ENCODE data around the gene GATB. TPM values are rescaled to one million over a fixed set of nuclear protein-coding genes. Genes with fewer than 3 reads are reported as not detected.

GATB gene
- total RNA-seq, 1 experiment from 2014 or later = 29.6 TPM

GRCh38 chr4:151641167-151641566 lies 119.6 kb downstream of the GATB start:
- Histone ChIP-seq H3K9me3 (no peaks in the 10 kb centered on the region), H3K36me3 (ENCODE audit: control insufficient read depth, insufficient read depth, low read length) (no peaks in the 10 kb centered on the region), H3K27me3 (replicated peaks; ENCODE audit: control insufficient read depth, insufficient read depth, low read length) (no peaks in the 10 kb centered on the region), H3K4me1 (no peaks in the 10 kb centered on the region), H3K4me3 (ENCODE audit: low read depth, low read length) (no peak overlapping the region)
- Mint-ChIP-seq H3K27ac (ENCODE audit: unreplicated experiment) (no peak overlapping the region), H3K27me3 (ENCODE audit: insufficient read depth, unreplicated experiment) (no peaks in the 10 kb centered on the region), H3K36me3 (ENCODE audit: insufficient read depth, unreplicated experiment) (peaks cover 10% of the 10 kb centered on the region), H3K9me3 (ENCODE audit: unreplicated experiment) (no peaks in the 10 kb centered on the region), H3K4me3 (ENCODE audit: unreplicated experiment) (no peak overlapping the region), H3K4me1 (ENCODE audit: low read depth, unreplicated experiment) (no peaks in the 10 kb centered on the region)
- POLR2A ChIA-PET = no interaction called here
- no TSS peak for BruUV-seq (replicated peaks)
- TF ChIP-seq CTCF (IDR thresholded peaks at IDR 0.05; ENCODE audit: insufficient read depth in 1 of 2, low read depth in 1 of 2, low read length in 1 of 2, severe bottlenecking in 1 of 2, unreplicated experiment in 1 of 2) = no peak
- no peak for DNase-seq
- intact Hi-C loops (cut with micrococcal nuclease; ENCODE audit: unreplicated experiment) = loop anchor here (10.0 kb wide), 1 partner anchor 526 kb away; no protein-coding TSS in a partner anchor
- CTCF ChIA-PET = no interaction called here

GRCh38 chr4:151640381-151640780 lies 120.4 kb downstream of the GATB start:
- no peak overlapping the region for H3K4me3 ChIP-seq (ENCODE audit: low read depth, low read length)
- intact Hi-C loops (cut with micrococcal nuclease; ENCODE audit: unreplicated experiment) = loop anchor here (10.0 kb wide), 1 partner anchor 526 kb away; no protein-coding TSS in a partner anchor
- Mint-ChIP-seq H3K9me3 (ENCODE audit: unreplicated experiment) (no peaks in the 10 kb centered on the region), H3K36me3 (ENCODE audit: insufficient read depth, unreplicated experiment) (peaks cover 6% of the 10 kb centered on the region), H3K27me3 (ENCODE audit: insufficient read depth, unreplicated experiment) (no peaks in the 10 kb centered on the region), H3K4me3 (ENCODE audit: unreplicated experiment) (no peak overlapping the region), H3K4me1 (ENCODE audit: low read depth, unreplicated experiment) (no peaks in the 10 kb centered on the region), H3K27ac (ENCODE audit: unreplicated experiment) (no peak overlapping the region)
- H3K9me3 ChIP-seq = no peaks in the 10 kb centered on the region
- no peaks in the 10 kb centered on the region for H3K27me3 ChIP-seq (replicated peaks; ENCODE audit: control insufficient read depth, insufficient read depth, low read length)
- DNase-seq = no peak
- TF ChIP-seq CTCF (IDR thresholded peaks at IDR 0.05; ENCODE audit: insufficient read depth in 1 of 2, low read depth in 1 of 2, low read length in 1 of 2, severe bottlenecking in 1 of 2, unreplicated experiment in 1 of 2) = no peak
- CTCF ChIA-PET = no interaction called here
- no peaks in the 10 kb centered on the region for H3K36me3 ChIP-seq (ENCODE audit: control insufficient read depth, insufficient read depth, low read length)
- H3K4me1 ChIP-seq = no peaks in the 10 kb centered on the region
- no TSS peak for BruUV-seq (replicated peaks)
- POLR2A ChIA-PET = no interaction called here

- H3K4me1 ChIP-seq = no peaks in the 10 kb centered on the region
- BruUV-seq (replicated peaks) = no TSS peak
- Mint-ChIP-seq H3K27me3 (ENCODE audit: insufficient read depth, unreplicated experiment) (no peaks in the 10 kb centered on the region), H3K4me3 (ENCODE audit: unreplicated experiment) (no peak overlapping the region), H3K9me3 (ENCODE audit: unreplicated experiment) (no peaks in the 10 kb centered on the region), H3K36me3 (ENCODE audit: insufficient read depth, unreplicated experiment) (no peaks in the 10 kb centered on the region), H3K27ac (ENCODE audit: unreplicated experiment) (no peak overlapping the region), H3K4me1 (ENCODE audit: low read depth, unreplicated experiment) (no peaks in the 10 kb centered on the region)
- H3K36me3 ChIP-seq (ENCODE audit: control insufficient read depth, insufficient read depth, low read length) = no peaks in the 10 kb centered on the region
- no peak overlapping the region for H3K4me3 ChIP-seq (ENCODE audit: low read depth, low read length)
- TF ChIP-seq CTCF (IDR thresholded peaks at IDR 0.05; ENCODE audit: insufficient read depth in 1 of 2, low read depth in 1 of 2, low read length in 1 of 2, severe bottlenecking in 1 of 2, unreplicated experiment in 1 of 2) = no peak
- ChIA-PET CTCF (no interaction called here), POLR2A (no interaction called here)
- H3K27me3 ChIP-seq (replicated peaks; ENCODE audit: control insufficient read depth, insufficient read depth, low read length) = no peaks in the 10 kb centered on the region
- intact Hi-C loops (cut with micrococcal nuclease; ENCODE audit: unreplicated experiment) = no loop called here
- no peak for DNase-seq
- H3K9me3 ChIP-seq = no peaks in the 10 kb centered on the region
Measured at GRCh38 chr4:151638295-151638858, 122.4 kb downstream of the GATB start.
